ENCODE results near the gene ZNF598.

- TF ChIP-seq PATZ1 (CRISPR knock-in tag; IDR thresholded peaks at IDR 0.05; ENCODE audit: borderline replicate concordance) (no peak), CREB5 (CRISPR knock-in tag; IDR thresholded peaks at IDR 0.05; ENCODE audit: low read depth) (no peak), ARNTL (CRISPR knock-in tag; IDR thresholded peaks at IDR 0.05; ENCODE audit: borderline replicate concordance, low read depth) (no peak), RARB (CRISPR knock-in tag; IDR thresholded peaks at IDR 0.05) (no peak), SNAI2 (CRISPR knock-in tag; IDR thresholded peaks at IDR 0.05) (no peak), POU6F1 (CRISPR knock-in tag; IDR thresholded peaks at IDR 0.05; ENCODE audit: borderline replicate concordance, low read depth) (no peak), ZNF70 (CRISPR knock-in tag; IDR thresholded peaks at IDR 0.05) (no peak), ZNF565 (CRISPR knock-in tag; conservative IDR thresholded peaks at IDR 0.05; ENCODE audit: low read depth) (no peak), ZFP3 (CRISPR knock-in tag; IDR thresholded peaks at IDR 0.05) (no peak), TSHZ2 (CRISPR knock-in tag; IDR thresholded peaks at IDR 0.05) (no peak), GLIS3 (CRISPR knock-in tag; IDR thresholded peaks at IDR 0.05) (no peak)
Measured at GRCh38 chr16:1949507-1949906, 60.1 kb downstream of the ZNF598 start.
